GM21717 (cell line): ENCODE data around the gene CYB561A3.
"Not testable (repeated sequence)": the region's sequence is repeated elsewhere in the genome, so short reads cannot be mapped to it uniquely, and the experiment has no call there.

Experiments
- ATAC-seq: cut with Tn5 transposase; IDR thresholded peaks from one replicate; pipeline ENCODE4 v1.9.1; 2021; ENCODE audit warnings: mild to moderate bottlenecking, moderate library complexity; ENCODE audit not compliant: unreplicated experiment

Gene CYB561A3, protein sequence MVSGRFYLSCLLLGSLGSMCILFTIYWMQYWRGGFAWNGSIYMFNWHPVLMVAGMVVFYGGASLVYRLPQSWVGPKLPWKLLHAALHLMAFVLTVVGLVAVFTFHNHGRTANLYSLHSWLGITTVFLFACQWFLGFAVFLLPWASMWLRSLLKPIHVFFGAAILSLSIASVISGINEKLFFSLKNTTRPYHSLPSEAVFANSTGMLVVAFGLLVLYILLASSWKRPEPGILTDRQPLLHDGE

GRCh38 chr11:61361741-61362541 is at the start of gene CYB561A3, which contains the start of gene TMEM138:
Gene CYB561A3 (minus strand): TSS chr11:61361882. CDS start chr11:61356713, 5,169 bp downstream.
Gene TMEM138 (plus strand): TSS chr11:61362374. CDS start chr11:61364391, 2,017 bp downstream.
- ATAC-seq, result peak; percentile 80

DNA sequence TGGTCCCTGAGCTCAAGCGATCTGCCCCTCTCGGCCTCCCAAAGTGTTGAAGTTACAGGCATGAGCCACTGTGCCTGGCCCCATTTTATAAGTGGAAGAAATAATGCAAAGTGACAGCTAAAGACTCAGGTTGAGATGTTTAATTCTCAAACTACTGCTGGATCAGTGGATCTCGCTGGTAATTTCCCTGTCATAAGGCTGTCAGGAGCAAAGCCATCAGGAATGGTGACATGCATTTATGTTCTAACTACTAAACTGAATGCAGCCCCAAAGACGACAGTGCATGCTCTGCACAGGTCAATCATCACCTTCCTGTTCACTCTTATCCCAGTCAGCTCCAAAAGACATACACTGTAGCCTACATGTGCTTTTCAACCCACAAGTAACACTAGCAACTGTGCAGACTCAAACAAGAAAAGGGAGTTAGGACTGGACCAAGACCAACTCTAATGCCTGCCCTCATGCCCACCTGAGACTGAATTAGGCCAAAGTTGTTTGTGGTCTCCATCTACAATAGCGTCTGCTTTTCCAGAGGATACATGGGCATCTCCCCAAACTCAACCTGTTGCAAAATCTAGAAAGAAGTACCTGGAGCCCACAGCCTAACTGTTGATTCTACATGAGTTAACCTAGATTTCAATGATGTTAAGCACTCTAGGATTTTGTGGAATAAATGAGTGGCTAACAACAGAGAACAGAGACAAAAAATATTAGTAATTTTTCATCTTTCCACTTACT is 45.5 kb upstream of the CYB561A3 start:
- no peak for ATAC-seq

DNA sequence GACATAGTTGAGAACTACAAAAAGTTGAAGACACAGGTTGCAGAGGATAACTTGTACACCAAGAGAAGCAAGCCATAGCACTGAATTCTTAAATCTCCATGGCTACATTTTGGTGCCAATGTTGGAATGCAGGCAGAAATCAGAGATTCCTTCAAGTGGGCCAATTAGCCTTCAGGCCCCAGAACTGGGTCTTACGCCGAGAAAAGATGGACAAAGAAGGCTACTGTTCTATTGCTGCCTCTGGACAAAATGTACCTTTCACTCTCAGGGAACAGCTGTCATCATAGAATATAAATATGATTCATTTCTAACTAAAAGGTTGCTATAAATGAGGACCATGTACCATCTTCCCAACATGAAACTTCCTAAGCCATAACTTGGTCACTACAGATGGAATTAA is 44.4 kb upstream of the CYB561A3 start:
- no peak for ATAC-seq

DNA sequence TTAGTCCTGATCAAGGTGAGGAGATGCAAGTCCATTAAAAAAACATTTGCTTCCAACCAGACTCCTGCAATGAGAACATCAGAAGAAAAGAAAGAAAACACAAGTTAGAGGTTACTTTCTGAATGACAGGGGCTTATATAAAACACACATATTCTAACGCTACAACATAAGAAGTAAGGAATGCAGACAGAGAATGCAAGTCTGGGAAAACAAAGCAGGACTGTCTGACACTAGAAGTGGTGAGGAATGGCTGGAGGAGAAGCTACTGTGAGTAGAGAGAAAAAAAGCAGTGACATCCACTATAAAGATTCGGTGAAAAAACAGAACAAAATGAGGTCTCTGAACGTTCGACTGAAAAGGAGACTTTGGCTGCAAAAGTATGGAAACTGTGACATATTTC is 43.0 kb upstream of the CYB561A3 start:
- no peak for ATAC-seq

GRCh38 chr11:61404103-61404502 is 42.4 kb upstream of the CYB561A3 start:
- no peak for ATAC-seq

DNA sequence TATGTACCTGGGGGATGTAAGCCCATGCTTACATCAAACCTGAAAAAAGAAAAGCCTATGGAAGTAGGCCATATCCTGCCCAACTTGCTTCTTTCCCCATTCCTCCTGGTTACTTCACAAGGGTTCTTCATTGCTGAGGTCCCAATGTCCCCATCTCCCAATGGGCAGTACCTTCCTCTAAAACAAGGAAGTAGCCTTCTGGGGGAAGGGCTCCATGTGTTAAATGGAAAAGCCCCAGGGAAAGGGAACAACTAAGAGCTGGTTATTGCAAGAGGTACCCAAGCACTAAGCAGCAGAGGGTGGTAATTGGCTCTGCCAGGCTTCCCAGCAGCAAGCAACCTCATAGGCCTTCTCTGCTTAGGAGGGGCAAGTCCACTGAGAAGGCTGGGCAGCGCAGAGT is 42.0 kb upstream of the CYB561A3 start:
- ATAC-seq, result no peak

- ATAC-seq, result no peak
Observed at GRCh38 chr11:61401573-61401972, 39.9 kb upstream of the CYB561A3 start.

DNA sequence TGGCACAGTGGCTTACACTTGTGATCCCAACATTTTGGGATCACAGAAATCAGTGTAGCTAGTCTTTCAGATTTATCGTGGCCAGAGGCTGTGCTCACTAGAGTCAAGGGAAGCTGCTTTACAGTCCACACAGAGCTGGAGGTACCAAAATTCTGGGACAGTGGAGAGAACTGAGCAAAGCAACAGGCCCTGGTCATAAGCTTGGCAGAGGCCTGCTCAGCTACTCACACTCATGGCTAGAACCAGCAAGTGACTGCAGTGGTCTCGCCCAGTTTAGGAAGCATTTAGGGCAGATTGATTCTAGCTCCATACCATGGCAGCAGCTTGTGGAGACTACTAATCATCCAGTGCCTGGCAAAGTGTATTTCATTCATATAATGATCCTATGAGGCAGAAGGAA is 39.5 kb upstream of the CYB561A3 start:
- no peak for ATAC-seq

- peak; percentile 13 for ATAC-seq
Observed at GRCh38 chr11:61392981-61393595, 31.4 kb upstream of the CYB561A3 start.

- ATAC-seq, result no peak
Observed at GRCh38 chr11:61390161-61390560, 28.5 kb upstream of the CYB561A3 start.

- no peak for ATAC-seq
Observed at GRCh38 chr11:61384271-61385242, 22.9 kb upstream of the CYB561A3 start.

- not testable (repeated sequence) for ATAC-seq
Observed at GRCh38 chr11:61383859-61384258, 22.2 kb upstream of the CYB561A3 start.

DNA sequence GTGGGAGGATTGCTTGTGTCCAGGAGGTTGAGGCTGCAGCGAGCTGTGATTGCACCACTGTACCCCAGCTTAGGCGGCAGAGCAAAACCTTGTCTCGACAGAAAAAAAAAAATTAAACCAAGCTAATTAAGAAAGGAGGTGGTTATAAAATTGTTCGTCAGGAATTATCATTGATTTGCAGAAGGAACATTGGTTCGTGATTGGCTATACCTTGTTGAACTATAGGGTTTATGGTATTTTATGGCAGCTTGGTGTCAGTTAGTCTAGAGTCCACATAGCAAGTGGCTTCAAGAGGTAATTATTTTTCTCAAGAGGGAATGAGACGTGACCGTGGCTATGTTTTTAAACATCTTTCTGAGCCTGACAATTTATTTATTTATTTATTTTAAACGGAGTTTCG is 19.2 kb upstream of the CYB561A3 start:
- ATAC-seq, result no peak

DNA sequence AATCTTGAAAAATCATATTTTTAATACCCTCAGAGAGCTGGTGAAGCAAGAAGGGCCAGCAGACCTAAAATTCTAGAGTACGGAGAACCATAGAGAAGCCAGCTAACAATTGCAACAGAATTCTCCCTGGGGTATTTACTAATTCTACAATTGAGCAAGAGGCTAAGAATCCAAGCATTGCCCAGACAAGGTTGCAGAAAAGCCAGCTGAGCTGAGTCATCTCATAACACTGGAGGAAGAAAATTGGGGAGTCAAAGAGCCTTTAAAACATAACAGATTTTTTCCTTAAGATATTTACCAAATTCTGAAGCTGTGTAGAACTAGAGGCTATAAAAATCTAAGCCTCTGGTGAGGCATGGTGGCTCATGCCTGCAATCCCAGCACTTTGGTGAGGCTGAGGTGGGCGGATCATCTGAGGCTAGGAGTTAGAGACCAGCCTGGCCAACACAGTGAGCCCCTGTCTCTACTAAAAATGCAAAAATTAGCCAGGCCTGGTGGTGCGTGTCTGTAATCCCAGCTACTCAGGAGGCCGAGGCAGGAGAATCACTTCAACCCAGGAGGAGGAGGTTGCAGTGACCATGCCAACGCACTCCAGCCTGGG is 17.1 kb upstream of the CYB561A3 start:
- no peak for ATAC-seq

- ATAC-seq, result no peak
Observed at GRCh38 chr11:61377461-61378160, 15.9 kb upstream of the CYB561A3 start.

- no peak for ATAC-seq
Observed at GRCh38 chr11:61375761-61376108, 14.1 kb upstream of the CYB561A3 start.

- no peak for ATAC-seq
Observed at GRCh38 chr11:61372659-61373420, 11.2 kb upstream of the CYB561A3 start.

DNA sequence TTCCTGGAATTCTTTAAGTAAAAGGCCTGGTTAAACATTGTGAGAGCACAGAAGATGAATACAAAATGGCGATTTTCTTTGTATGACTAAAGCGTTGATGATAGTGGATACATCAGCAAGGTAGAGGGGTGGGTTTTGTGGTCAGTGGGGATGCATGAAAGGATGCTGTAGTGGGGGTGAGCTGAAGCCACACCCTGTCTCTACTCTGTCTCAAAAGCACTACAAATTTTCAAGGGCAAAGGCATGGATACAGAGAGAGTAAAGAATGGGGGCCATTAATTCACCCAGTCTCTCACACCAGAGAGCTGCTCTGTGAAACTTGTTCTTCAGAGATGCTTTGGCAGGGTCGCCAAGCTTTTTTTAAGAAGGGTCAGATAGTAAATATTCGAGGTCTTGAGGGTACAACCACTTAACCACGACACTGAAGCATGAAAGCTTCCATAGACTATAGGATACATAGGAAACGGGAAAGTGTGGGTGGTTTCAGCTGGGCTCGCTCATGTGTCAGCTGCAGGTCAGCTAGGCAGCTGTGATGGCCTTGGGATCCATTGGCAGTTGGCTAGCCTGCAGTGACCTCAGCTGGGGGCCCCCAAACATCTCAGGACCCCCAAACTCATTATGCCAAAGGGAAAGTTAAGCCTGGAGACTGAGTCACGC is 8.8 kb upstream of the CYB561A3 start:
- ATAC-seq, result no peak
